Umbilical cord (tissue), 2 donors: Measurements from ENCODE around the gene CPNE4. TPM values are rescaled to one million over a fixed set of nuclear protein-coding genes. Genes with fewer than 3 reads are reported as not detected.
A peak's percentile ranks its signal among the peaks of the same experiment; 100 is the strongest.
"Not testable (repeated sequence)": the region's sequence is repeated elsewhere in the genome, so short reads cannot be mapped to it uniquely, and the experiment has no call there.

Experiments
- DNase-seq: peaks from one replicate; pipeline ENCODE4 v3.0.0-alpha.2; 2015; ENCODE audit warnings: low spot score
- total RNA-seq: library from RNA; depleted of rRNA; stranded (reverse); fragments of >200 nt; gene quantifications from one replicate; pipeline ENCODE4 v1.2.3, GENCODE V29; 2014; ENCODE audit warnings: low replicate concordance; ENCODE audit not compliant: insufficient read depth

Gene CPNE4
- 5.3 TPM for total RNA-seq

GRCh38 chr3:132034486-132035464, at the start of gene CPNE4:
Gene CPNE4 (minus strand): TSS chr3:132035014.
- peak; percentile 48 for DNase-seq

DNA sequence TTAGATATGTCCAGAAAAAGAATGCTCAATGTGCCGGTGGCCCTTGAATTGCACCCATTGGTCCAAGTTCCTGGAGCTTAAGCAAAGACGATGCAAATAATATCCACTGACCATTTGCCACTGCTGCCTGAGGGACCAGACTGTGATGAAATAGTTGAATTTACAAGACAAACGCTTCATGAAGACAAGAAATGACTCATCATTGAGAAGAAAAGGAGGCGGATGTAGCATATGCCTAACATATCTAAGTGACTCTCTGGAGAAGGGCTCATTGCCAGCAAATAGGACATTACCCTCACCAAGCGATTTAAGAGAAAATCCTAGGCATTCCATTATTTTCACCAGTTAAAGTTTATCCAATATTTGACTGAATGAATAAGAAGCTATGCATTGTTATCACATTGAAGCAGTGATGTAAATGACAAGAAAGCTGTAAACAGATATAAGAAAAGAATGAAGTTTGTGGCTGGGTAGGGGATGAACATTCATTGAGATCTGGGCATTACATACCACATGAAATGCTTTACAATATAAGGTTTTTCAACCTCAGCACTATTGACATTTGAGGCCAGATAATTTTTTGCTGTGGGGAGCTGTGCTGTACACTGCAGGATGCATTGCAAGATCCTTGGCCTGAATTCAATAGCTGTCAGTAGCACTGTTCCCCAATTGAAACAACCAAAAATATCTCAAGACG, 48.9 kb upstream of the CPNE4 start:
- no peak for DNase-seq

DNA sequence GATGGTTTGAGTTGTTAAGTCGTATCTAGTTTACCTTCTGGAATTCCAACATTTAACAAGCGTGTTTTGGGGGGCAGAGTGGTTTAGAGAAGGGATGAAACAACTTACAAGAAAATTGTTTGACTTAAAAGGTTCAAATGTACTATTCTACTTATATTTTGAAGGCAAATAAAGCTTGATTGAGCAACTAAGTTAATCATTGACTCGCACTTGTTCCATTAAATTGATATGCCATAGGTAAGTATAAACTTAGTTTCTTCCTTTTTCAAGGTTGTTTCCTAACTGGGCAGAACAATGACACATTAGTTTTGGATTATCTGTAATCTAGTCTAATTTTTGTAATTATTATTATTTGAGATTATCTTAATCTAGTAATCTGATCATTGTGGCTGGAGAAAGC, 48.3 kb upstream of the CPNE4 start:
- no peak for DNase-seq

DNA sequence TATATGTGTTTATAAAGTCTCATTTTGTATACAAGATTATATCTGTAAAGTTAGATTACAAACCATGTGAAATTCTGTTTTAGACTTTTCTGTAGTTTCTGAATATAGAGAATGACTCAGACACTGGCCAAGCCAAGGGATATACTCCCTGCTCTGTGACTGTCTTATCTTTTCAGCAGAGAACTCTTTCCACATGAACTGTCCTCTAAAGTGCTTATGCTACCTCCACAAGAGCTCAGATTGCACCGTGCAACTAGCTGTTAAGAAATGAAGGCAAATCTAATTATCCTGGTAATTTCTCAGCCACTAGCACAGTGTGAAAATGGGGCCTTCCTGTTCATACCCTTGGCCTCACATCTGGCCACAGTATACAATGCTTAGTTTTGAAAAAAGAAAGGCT, 44.3 kb upstream of the CPNE4 start:
- DNase-seq, result peak; percentile 46

DNA sequence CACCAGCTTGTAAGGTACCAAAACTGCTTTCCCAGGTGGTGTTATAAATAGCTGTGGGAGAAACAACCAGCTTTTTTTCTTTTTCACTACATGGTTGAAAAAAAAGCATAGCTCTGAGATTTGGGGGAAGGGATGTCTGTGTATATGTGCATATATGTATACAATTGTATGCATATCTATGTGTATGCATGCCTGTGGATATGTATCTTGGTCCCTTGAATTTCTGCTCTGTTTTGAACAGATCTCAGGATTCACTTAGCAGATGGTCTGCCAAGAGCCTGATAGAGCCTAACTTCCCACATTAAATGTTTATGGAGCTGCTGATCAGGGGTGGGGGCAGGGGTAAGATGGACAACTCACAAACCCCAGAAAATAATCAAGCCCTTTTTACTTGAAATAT, 39.0 kb upstream of the CPNE4 start:
- DNase-seq, result no peak

GRCh38 chr3:132071043-132071442, 36.2 kb upstream of the CPNE4 start:
- DNase-seq, result no peak

DNA sequence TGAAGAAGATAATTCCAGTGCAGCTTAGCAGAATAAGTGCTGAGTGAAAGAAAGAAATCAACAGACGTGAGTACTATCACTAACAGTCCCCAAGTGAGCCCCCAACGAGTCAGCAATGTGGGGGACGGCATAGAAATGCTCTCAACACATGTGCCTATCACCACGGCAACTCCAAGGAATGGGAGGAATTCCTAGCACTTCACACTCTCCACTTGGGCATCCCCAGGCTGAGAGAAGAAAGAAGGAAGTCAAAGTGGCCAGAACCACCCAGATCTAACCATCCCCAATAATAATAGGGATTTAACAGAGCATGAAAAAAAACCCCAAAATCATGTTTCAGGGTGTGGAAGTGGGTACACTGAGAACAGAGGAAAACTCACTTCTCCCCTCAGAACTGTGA, 29.3 kb upstream of the CPNE4 start:
- DNase-seq, result no peak

DNA sequence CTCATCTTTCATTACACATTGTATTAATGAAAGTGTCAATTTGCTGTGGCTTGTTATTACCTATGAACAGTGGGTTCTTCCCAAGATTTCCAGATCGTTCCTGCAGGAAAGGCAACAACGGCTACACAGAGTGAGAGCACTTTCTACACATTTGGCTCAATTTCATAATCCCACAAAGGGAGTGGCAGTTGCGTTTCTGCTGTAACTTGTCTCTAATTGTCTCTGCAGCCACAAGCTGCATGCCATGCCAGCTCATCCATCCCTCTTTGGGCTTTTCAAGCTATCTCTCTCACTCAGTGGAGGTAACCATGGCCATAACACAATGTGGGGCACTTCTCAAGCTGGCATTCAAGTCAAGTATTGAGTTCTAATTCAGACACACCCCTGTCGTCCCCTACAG, 27.7 kb upstream of the CPNE4 start:
- DNase-seq, result no peak

- DNase-seq, result no peak
These were observed 21.1 kb upstream of the CPNE4 start for GRCh38 chr3:132055872-132056271.

DNA sequence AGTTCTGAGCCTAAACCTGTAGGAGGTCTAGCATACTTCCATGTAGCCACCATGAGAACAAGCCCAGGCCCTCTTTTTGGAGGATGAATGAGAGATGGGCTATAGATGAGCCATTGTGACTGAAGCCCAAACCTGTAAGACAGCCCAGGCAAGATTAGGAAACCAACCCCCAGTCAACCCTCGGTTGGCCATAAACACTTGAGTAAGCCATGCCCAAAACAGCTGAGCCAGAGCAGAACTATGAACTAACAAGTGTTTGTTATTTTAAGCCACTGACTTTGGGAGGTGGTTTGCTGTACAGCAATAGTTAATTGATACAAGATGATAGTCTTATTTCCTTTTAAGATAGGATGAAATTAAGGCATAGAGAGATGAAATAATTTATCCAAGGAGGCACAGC, 12.4 kb upstream of the CPNE4 start:
- DNase-seq, result no peak

GRCh38 chr3:132044874-132045273, 10.1 kb upstream of the CPNE4 start:
- not testable (repeated sequence) for DNase-seq

GRCh38 chr3:132042681-132043080, 7.9 kb upstream of the CPNE4 start:
- no peak for DNase-seq

GRCh38 chr3:132038198-132038825, 3.5 kb upstream of the CPNE4 start:
- DNase-seq, result no peak

DNA sequence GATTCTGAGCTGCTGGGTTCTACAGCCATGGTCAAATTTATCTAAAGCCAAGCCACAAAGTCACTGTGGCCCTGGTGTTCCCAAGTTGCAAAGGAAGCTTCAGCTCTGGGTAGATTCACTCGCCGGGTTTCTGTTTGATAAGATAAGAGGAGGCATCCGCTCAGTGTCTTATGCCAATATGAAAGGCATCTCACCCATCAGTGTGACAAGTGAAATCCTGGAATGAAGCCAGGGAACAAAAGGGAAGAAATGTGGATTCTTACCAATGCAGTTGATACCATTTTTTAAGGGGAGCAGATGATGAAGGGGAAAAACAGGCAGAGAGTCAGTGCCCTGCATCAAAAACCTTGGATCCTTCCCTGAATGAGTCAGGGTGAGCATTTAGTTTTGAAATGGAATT, 2.8 kb upstream of the CPNE4 start:
- no peak for DNase-seq

DNA sequence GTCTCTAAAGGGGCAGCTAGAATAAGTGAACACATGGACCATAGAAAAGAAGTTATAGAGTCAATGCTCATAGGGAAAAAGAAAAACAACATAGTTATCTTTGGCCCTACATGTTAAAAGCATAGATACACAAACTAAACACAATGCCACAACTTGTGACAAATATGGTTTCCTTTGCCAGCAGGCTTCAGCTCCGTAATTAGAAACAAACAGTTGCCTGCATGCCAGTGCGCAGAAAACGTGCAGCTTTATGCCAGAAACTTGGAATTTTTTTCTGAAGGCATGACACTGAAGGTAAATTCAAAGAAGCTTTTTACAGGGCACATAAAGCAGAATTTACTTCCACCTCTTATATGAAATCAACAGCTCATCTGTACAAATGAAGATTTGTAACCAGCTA, 2.2 kb upstream of the CPNE4 start:
- no peak for DNase-seq

DNA sequence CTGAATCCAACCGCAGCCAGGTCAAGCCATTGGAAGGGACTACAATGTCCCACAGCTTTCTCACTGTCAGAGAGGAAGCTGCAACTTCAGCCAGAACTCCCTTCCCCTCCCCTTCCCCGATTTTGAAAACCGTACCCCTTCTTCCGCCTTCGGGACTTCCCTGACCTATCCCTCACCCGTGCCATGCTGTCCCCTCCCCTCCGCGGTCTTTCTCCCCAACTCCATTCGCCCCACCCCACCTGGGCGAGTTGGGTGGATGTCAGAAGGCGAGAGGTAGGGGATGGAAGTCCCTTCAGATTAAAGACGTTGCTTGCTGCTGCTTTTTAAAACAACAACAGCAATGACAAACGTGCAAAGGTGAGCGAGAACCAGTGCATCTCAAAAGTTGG, 723 bp downstream of the CPNE4 start:
- no peak for DNase-seq

- DNase-seq, result no peak
These were observed 1.3 kb downstream of the CPNE4 start for GRCh38 chr3:132033471-132033870.

GRCh38 chr3:132032959-132033358, 1.9 kb downstream of the CPNE4 start:
- DNase-seq, result no peak

DNA sequence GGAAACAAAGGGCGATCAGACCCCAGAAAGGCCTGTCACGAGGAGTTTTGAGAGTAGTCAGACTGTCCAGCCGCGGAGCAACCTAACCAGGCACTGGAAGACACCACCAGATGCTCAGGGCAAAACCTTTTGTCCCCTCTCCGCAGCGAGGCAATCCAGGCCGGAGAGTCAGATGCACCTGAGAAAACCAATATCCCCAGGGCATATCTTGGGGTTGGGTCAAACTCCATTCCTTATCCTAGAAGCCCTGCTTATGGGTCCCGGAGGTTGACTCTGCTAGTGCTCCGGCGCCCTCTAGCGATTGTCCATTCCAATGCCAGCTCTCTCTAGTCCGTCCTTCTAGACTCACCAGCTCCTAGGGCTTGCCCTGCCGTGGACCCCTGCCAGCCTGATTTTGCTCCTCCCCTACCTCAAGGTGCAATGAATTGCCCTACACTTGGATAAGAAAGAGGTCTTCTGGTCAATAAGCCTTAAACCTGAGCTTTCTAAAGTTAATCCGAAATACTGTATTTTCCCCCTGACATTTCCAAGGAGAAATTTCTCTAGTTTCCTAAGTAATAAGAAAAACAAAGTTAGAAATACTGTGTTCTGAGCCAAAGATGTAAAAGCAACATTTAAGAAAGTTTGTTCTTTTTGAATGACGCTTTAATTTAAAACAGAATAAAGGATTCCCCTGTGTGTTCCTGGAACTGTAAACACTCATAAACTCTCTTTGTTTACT, 5.5 kb downstream of the CPNE4 start:
- peak; percentile 52 for DNase-seq

DNA sequence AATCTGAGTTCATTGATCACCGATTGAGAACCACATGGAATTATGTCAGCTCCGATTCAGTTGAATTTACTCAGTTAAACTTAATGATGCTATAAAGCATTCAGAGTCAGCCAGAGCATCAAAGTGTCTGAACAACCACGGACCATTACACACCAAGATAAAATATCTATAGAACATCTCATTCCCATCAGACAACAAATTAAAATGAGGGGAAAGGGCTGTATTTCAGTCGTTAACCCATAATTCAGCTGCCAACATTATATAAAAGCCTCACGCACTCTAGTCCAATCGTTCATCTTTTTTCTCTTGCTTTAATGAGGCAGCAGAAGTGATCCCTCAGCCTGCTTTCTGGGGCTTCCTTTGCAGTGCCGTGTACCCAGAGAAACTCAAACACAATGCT, 11.9 kb downstream of the CPNE4 start:
- no peak for DNase-seq

GRCh38 chr3:132020058-132020457, 14.8 kb downstream of the CPNE4 start:
- DNase-seq, result no peak

GRCh38 chr3:132017137-132017536, 17.7 kb downstream of the CPNE4 start:
- DNase-seq, result no peak
